GM19468 (cell line): ENCODE data around the gene ZNF99.
"Not testable (repeated sequence)": the region's sequence is repeated elsewhere in the genome, so short reads cannot be mapped to it uniquely, and the experiment has no call there.

Experiments
- ATAC-seq: cut with Tn5 transposase; IDR thresholded peaks from one replicate; pipeline ENCODE4 v1.9.1; 2021; ENCODE audit warnings: mild to moderate bottlenecking, moderate library complexity, moderate number of reproducible peaks; ENCODE audit not compliant: unreplicated experiment; ENCODE audit errors: extremely low read depth

The ZNF99 gene

DNA sequence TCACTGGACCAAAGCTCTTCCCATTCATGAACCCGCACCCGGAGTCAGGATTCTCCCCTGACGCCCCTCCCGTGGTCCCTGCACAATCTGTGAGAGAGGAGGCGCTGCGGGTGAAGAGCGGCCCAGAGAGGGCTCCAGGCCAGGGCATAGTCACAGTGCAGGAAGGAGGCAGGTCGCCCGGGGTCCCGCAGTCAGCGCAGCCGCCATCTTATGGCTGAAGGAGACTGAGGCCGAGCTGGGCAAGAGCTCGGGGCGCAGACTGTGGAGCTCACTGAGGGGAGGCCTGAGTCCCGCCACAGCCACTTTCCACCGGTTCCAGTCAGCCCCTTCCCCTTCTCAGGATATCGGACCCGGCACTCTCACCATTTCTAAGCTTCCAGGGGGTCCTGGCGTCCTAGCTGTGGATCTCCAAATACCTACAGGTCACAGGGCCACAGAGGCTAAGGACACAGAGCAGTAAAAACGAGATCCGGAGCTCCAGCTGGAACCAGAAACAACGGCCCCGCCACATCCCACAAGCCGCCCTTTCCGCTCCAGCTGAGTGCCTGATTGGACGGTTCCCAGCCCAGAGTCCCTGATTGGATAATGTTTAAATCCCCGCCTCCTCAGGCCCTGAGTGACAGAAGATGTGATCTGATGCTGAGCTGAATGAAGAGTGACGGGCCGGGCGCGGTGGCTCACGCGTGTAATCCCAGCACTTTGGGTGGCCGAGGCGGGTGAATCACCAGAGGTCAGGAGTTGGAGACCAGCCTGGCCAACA, at the start of gene ZNF99:
Gene ZNF99, minus strand, starts transcription at position 501 of the 760 bp plus-strand sequence. Its CDS starts 135 bp downstream, at position 366.
- ATAC-seq = no peak

DNA sequence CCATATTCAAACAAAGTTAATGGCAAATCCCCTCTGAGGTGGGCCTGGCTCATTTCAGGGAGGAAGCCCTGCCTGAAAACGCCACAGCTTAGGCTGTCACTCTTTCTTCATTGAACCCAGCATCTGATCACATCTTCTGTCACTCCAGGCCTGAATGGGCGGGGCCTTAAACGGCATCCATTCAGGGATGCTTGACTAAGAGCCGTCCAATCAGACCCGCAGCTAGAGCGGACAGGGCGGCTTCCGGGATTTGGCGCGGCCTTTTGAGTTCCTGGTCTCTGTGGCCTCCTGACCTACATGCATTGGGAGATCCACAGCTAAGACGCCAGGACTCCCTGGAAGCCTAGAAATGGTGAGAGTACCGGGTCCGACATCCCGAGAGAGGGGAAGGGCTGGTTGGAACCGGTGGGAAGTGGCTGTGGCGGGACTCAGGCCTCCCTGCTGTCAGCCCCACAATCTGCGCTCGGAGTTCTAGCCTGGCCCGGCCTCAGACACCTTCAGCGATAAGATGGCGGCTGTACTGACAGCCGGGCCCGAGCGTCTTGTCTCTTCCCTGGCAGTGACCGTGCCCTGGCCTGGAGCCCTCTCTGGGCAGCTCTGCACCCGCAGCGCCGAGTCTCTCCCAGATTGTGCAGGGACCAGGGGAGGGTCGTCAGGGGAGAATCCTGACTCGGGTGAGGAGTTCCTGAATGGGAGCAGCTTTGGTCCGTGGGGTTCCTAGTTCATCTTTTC, 48.2 kb upstream of the ZNF99 start, which contains the start of gene ZNF723:
Gene ZNF723, plus strand, starts transcription at position 261 of the 732 bp plus-strand sequence. Its CDS starts 89 bp downstream, at position 350.
- no peak for ATAC-seq

DNA sequence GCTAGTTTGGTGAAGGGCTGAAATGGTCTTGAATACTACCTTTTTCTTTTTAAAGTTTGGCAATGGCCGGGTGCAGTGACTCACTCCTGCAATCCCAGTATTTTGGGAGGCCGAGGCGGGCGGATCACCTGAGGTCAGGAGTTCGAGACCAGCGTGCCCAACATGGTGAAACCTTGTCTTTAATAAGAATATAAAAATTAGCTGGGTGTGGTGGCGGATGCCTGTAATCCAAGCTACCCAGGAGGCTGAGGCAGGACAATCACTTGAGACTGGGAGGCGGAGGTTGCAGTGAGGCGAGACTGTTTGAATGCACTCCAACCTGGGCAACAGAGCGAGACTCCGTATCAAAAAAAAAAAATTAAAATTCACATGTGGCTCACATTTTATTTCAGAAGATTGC, 47.3 kb upstream of the ZNF99 start:
- ATAC-seq = no peak

DNA sequence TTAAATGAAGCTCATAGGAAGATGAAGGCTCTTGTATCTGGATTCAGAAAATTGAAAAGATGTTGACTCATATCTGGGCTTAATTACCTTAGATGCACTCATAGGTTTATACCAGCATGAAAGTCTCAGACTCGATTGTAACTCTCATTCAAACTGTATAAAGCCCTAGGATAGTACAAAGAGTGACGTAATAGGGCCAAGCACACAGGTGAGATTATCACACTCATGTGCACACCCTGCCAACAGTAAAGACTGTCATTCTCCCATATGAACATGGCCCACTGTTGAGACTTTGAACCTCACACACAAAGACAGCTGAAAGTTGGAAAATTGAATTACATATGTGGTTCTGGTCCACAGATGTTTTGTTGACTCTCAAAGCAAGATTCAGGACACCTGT, 30.2 kb upstream of the ZNF99 start:
- no peak for ATAC-seq

DNA sequence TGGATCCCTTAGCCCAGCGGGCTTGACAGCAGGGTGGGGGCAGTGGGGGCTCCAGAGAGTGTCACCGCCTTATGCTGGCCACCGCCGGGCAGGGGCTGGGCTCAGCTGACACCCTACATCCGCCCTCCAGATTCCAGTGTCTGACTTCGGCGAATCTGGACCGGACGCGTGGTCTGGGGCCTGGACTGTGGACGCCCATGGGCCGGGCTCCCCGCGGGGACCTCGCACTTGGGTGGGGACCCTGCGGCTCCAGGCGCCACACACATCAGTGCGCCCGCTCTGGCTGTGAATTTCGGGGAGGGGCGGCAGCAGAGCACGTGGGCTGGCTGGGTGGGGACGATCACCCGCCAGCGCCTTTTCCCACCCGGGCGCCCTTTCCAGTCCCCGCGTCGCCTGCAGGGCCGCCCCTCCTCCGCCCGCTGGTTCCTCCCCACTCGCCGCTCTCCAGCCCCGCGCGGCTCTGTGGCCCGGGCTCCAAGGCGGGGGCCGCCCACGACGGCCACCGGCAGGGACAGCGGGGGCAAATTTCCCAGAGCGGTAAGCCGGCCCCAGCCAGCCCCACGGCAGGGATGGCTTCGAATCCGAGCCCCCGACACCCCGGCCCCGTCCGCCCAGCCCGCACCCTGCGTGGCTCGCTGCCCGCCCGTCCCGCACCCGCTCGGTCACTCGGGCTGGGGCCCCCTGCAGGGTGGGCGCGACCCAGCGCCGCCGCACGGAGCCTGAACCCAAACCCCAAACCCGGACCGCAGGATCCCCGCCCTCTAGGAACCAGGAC, 23.3 kb upstream of the ZNF99 start:
- ATAC-seq = no peak

DNA sequence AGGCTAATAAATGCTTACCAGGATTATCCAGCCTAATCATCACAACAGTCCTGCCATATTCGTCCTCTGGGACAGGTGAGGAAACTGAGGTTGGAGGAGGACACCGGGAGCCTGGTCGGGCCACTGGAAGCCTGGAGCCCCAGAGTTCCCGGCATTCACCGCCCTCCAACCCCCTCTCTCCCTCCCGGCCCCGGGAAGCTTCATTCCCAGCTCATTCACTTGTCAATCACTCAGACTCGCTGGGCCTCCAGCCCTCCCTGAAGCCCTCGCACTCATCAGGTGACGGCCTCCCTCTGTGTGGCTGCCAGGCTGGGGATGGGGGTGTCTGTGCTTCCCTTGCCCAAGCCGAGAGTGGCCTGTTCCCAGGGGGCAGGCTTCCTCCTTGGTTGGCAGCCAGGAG, 22.5 kb upstream of the ZNF99 start:
- no peak for ATAC-seq

DNA sequence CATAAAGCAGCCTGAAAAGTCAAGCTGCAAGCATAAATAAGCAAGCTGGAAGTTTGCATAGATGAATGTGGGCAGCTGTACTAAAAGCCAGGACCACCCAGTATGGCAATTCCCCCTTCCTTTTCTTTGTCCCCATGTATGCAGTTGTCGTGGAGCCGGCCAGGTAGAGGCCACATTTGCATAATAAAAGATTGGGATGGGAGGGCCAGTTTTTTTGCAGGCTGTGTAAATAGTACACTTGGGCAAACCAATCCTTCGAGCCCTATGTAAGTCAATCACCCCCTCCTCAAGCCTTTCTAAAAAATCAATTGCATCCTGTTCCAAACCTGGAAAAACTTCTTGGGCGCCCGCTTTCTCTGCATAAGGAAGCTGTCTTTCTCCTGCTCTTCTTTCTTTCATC, 13.1 kb upstream of the ZNF99 start:
- no peak for ATAC-seq

DNA sequence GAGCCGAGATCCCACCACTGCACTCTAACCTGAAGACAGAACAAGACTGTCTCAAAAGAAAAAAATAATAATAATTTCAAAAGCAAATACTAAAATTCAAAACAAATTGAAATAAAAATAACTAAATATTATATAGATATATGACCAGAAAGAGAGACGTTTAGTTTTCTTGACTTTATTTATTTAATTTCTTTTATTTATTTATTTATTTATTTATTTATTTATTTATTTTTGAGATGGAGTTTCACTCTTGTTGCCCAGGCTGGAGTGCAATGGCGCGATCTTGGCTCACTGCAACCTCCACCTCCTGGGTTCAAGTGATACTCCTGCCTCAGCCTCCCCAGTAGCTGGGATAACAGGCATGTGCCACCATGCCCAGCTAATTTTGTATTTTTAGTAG, 8.9 kb upstream of the ZNF99 start:
- not testable (repeated sequence) for ATAC-seq

DNA sequence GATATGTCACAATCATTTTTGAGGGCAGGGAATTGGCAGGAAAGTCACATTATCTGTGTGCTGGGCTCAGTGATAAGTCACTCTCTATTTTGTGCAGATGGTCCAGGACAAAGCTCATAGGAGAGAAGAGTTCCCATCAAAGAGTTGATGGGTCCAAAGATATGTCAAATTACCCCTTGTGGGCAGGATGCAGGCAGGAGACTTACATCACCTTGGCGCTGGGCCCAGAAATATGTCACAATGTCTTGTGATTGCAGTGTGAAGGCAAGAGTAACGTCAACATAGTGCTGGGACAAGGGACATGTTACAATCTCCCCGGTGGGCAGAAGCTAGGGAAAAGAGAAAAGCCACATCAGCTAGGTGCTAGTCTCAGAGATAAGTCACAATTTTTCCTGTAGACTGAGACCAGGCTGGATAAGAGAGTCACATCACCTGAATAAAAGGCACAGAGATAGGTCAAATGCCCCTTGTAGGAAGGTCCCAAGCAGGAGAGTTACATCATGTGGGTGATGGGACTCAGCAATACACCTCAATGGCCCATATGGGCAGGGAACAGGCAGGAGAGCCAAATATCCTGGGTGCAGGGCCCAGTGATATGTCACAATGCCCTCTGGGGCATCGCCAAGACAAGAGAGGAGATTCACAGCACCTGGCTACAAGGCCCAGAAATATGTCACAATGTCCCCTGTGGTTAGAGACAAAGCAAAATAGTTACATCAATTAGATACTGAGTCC, 47.9 kb downstream of the ZNF99 start:
- ATAC-seq = no peak

DNA sequence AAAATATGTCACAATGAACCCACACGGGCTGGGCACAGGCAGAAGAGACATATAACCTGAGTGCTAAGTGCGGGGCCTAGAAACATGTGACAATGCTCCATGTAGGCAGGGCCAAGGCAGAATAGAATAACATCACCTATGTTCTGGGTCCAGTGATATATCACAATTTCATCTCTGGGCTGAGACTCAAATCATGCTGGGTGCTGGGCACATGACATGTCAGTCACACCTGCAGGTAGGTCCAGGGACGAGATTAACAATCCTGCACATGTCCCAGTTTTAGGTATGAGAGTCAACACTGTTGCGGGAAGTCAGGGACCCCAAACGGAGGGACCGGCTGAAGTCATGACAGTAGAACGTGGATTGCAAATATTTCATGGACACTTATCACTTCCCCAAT, 50.3 kb downstream of the ZNF99 start:
- ATAC-seq = no peak

DNA sequence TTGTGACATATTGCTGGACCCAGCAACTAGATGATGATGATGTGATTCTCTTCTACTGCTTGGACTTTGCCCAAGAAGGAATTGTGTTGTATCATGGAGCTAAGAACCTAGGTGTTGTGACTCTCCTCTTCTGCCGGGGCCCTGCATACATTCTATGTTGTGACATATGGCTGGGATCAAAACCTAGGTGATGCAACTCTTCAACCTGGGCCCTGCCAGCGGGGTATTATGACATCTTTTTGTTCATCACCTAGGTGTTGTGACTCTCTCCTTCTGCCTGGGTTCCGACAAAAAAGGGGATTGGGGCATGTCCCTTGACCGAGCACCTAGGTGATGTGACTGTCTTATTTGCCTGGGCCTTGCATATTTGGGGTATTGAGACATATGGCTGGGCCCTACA, 55.7 kb downstream of the ZNF99 start:
- ATAC-seq = not testable (repeated sequence)

DNA sequence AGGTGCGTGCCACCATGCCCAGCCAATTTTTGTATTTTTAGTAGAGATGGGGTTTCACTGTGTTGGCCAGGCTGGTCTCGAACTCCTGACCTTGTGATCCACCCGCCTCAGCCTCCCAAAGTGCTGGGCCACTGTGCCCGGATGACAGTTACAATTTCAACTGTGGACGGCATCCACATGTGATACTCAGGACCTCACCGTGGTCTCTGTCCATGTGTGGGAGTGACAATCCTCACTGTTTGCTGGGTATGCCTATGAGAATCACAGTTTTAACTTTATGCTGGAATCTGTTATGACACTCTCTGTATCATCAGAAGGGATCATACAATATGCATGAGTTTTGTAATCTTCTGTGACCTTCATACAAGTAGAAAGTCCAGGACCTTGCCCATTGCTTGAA, 62.4 kb downstream of the ZNF99 start:
- ATAC-seq = not testable (repeated sequence)

DNA sequence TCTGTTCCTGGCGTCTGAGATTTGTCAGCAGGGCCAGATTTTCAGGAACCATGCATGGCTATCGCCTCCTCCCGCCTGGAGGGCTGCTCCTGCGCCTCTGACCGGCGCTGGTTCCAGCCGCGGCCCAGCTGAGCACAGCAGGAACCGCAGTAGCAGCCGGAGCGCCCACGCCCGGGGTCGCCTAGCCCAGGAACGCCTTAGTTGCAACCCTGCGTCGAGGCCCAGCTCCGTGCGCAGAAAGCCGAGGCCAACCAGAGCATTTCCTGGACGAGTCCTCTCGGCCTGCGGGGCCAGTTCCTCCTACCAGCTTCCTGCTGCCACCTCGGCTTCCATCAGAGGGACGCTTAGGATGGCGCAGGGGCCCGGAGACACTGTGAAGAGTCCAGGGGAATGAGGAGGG, 75.0 kb downstream of the ZNF99 start:
- no peak for ATAC-seq

DNA sequence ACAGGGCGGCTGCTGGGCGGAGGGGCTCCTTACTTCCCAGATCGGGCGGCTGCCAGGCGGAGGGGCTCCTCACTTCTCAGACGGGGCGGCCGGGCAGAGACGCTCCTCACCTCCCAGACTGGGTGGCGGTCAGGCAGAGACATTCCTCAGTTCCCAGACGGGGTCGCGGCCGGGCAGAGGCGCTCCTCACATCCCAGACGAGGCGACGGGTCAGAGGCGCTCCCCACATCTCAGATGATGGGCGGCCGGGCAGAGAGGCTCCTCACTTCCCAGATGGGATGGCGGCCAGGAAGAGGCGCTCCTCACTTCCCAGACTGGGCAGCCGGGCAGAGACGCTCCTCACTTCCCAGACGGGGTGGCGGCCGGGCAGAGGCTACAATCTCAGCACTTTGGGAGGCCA, 80.9 kb downstream of the ZNF99 start:
- not testable (repeated sequence) for ATAC-seq

DNA sequence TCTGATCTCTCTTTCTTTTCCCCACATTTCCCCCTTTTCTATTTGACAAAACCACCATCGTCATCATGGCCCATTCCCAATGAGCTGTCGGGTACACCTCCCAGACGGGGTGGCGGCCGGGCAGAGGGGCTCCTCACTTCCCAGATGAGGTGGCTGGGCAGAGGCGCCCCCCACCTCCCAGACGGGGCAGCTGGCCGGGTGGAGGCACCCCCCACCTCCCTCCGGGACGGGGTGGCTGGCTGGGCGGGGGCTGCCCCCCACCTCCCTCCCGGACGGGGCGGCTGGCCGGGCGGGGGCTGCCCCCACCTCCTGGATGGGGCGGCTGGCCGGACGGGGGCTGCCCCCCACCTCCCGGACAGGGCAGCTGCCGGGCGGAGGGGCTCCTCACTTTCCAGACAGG, 81.3 kb downstream of the ZNF99 start:
- not testable (repeated sequence) for ATAC-seq
